HG03469 (cell line): Measurements from ENCODE around the gene TARBP2.

Experiments used
- ATAC-seq: cut with Tn5 transposase; IDR thresholded peaks from one replicate; pipeline ENCODE4 v1.9.1; 2021; ENCODE audit warnings: mild to moderate bottlenecking, moderate library complexity, moderate number of reproducible peaks; ENCODE audit not compliant: unreplicated experiment

TARBP2 gene

GRCh38 chr12:53552361-53553327, 51.6 kb downstream of the TARBP2 start:
- no peak for ATAC-seq
